Astrocyte of the cerebellum (primary cell): ENCODE data around the gene QRFPR.
"Not testable (repeated sequence)": the region's sequence is repeated elsewhere in the genome, so short reads cannot be mapped to it uniquely, and the experiment has no call there.

Experiments
- DNase-seq: peaks from one replicate; pipeline ENCODE4 v3.0.0-alpha.2; 2011; ENCODE audit warnings: low read depth
- H3K4me3 ChIP-seq: 2 replicates; pipeline ENCODE4 v1.5.1; 2011; ENCODE audit warnings: mild to moderate bottlenecking, low read depth, low read length, moderate library complexity
- CTCF ChIP-seq: IDR thresholded peaks from 2 replicates; pipeline ENCODE4 v1.5.1; 2012; ENCODE audit warnings: low read length, low read depth, moderate library complexity, mild to moderate bottlenecking; ENCODE audit errors: missing control alignments
- in situ Hi-C: cut with HindIII; loops from 2 replicates; pipeline ENCODE4 v1.10.0; 2017; ENCODE audit warnings: low sequenced_read_pairs

Gene QRFPR

DNA sequence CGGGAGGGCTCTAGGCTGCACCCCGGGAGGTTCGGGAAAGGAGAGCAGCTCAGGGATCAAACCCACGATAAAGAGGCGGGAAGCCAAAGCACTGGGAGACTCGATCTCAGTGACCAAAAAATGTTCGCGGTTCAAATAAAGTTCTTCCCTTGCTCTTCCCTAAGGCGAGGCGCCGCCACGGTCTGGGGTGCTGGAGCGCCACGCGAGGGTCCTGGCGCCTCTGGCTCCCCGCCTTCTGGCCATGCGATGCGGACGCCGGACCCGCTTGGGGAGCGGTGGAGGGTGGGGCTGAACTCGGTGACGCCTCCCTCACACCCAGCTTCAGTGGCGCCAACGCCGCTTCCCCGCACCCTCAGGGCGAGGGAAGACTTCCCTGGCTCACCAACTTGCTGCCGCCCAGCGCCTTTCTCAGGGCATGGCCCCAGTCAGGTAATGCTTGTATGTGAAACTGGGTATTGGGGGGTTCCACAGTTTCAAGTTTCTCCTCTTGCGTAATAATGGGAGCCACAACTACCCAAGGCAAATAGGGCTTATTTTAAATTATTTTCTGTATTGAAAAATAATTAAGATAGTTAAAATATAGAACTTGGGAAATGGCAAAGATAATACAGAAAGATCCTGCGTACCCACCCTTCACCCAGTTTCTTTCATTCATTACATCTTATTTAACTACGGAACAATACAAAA, at the start of gene QRFPR:
QRFPR (minus strand) TSS at position 243 of the 687 bp plus-strand sequence. CDS start 371 bp downstream, outside the sequence.
- no peak for TF ChIP-seq CTCF
- in situ Hi-C loops: no loop called here
- no peak for DNase-seq
- peak within 1 kb of the TSS; percentile 43 for H3K4me3 ChIP-seq

DNA sequence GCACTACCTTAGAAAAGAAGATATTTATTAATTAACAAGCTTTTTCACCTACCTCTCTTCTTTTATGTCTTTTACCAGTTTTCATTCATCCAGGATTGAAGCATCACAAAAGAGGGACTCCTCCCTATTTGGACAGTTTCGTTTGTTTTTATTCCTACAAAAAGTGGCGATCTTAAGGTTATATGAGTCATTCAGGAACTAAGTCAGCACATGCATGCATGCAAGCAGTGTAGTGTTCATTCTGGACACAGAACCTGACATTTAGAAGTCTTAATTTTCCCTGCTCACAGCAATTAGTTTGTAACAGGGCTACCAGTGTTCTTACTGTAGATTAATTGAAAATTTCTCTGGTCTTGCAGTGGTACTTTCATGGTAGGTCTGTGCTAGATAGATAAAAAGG, 47.9 kb upstream of the QRFPR start:
- in situ Hi-C loops: no loop called here
- TF ChIP-seq CTCF: no peak
- DNase-seq: no peak

GRCh38 chr4:121421594-121421993, 40.8 kb upstream of the QRFPR start:
- no peak for DNase-seq
- peak; percentile 6 for TF ChIP-seq CTCF
- H3K4me3 ChIP-seq: no peak overlapping the region
- in situ Hi-C loops: no loop called here

More for the DNA sequence above, 47.9 kb upstream of the QRFPR start:
- H3K4me3 ChIP-seq: no peak overlapping the region

- H3K4me3 ChIP-seq: no peak overlapping the region
- TF ChIP-seq CTCF: no peak
- in situ Hi-C loops: no loop called here
- no peak for DNase-seq
These were observed 30.4 kb upstream of the QRFPR start for GRCh38 chr4:121411151-121411744.

- DNase-seq, in situ Hi-C loops: not testable (repeated sequence)
These were observed 27.7 kb upstream of the QRFPR start for GRCh38 chr4:121408567-121408966.

GRCh38 chr4:121400632-121401031, 19.8 kb upstream of the QRFPR start:
- in situ Hi-C loops: no loop called here
- H3K4me3 ChIP-seq: no peak overlapping the region
- DNase-seq: no peak
- no peak for TF ChIP-seq CTCF

More at GRCh38 chr4:121408567-121408966, 27.7 kb upstream of the QRFPR start:
- H3K4me3 ChIP-seq: not testable (repeated sequence)

- in situ Hi-C loops: no loop called here
- no peak overlapping the region for H3K4me3 ChIP-seq
- TF ChIP-seq CTCF: no peak
- DNase-seq: no peak
These were observed 17.3 kb upstream of the QRFPR start for GRCh38 chr4:121397941-121398601.
